ENCODE measurements around the gene ERBIN. TPM values are rescaled to one million over a fixed set of nuclear protein-coding genes. Genes with fewer than 3 reads are reported as not detected.

The ERBIN gene
- total and polyA plus RNA-seq, 10 of the 15 experiments (the other 5 are each of a cell fraction or from before 2014, with no cell fraction given) = 9.5 to 91.1 (median 49.4) TPM

DNA sequence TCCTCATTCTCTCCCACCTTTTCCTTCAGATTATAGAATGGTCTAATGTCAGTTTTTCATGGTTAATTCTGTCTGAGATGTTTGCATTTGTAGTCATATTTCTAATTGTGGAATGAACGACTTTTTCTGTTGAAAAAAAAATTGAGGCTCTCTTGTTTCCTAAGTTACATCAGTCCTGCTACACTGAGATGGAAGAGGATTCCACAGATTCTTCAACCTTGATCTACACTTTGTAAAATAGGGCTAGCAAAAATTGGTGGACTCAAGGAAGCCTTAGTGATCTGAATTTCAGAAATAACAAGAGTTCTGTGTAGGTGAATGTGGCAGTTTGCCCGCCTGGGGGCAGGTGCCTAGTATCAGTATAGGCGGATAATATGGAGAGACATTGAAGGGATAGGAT lies 51.9 kb downstream of the ERBIN start:
- no peak for FAIRE-seq
- DNase-seq (ENCODE audit: low read depth, low spot score) = no peak
- Histone ChIP-seq H3K4me2 (ENCODE audit: control insufficient read depth, insufficient read depth) (no peak overlapping the region), H4K20me1 (ENCODE audit: control insufficient read depth, insufficient read depth) (no peaks in the 10 kb centered on the region), H3K4me1 (ENCODE audit: control insufficient read depth, insufficient read depth, low read length) (no peaks in the 10 kb centered on the region), H2AFZ (ENCODE audit: control insufficient read depth, low read depth, low read length) (no peak overlapping the region), H3K4me3 (no peak overlapping the region), H3K27me3 (replicated peaks in 1 of 2; ENCODE audit: control insufficient read depth in 2 of 2, insufficient read depth in 2 of 2, low read length in 1 of 2) (no peaks in the 10 kb centered on the region), H3K79me2 (ENCODE audit: control insufficient read depth, insufficient read depth, low read length) (peaks cover 53% of the 10 kb centered on the region), H3K9ac (ENCODE audit: control insufficient read depth, insufficient read depth, low read length) (no peak overlapping the region), H3K36me3 (ENCODE audit: control insufficient read depth in 2 of 2, insufficient read depth in 2 of 2, low read length in 1 of 2) (peaks cover 0 to 4% of the 10 kb centered on the region in 2 experiments; a peak in 1 of 4 replicates), H3K9me3 (replicated peaks; ENCODE audit: control insufficient read depth, insufficient read depth, low read length) (no peaks in the 10 kb centered on the region; the same call in 2 of the 3 replicates), H3K27ac (ENCODE audit: control insufficient read depth, insufficient read depth) (no peak overlapping the region)
- SMC1A ChIA-PET (ENCODE audit: uncharacterized antibody, unreplicated experiment) = interaction anchor here (0.6 to 0.7 kb wide), 2 partner anchors 9 to 402 kb away, joined by 3 read pairs; no protein-coding TSS in a partner anchor
- no peak for ATAC-seq
- intact Hi-C loops (cut with micrococcal nuclease; ENCODE audit: unreplicated experiment) = no loop called here
- no TSS peak for BruUV-seq (replicated peaks)
- RAD21 ChIA-PET (ENCODE audit: unreplicated experiment) = interaction anchor here (0.6 kb wide), 1 partner anchor 409 kb away, joined by 3 read pairs; no protein-coding TSS in a partner anchor
- CTCF ChIA-PET = interaction anchor here (0.6 kb wide), 1 partner anchor 1750 kb away, joined by 4 read pairs; no protein-coding TSS in a partner anchor
- WGBS (ENCODE audit: insufficient coverage, insufficient replicate concordance, low lambda C conversion rate, missing lambda C conversion rate) = 81% methylated on average over 3 of the region's 3 CpGs
- POLR2A ChIA-PET = no interaction called here
- in situ Hi-C loops (cut with MboI) = no loop called here
- TF ChIP-seq, protein P1, sequence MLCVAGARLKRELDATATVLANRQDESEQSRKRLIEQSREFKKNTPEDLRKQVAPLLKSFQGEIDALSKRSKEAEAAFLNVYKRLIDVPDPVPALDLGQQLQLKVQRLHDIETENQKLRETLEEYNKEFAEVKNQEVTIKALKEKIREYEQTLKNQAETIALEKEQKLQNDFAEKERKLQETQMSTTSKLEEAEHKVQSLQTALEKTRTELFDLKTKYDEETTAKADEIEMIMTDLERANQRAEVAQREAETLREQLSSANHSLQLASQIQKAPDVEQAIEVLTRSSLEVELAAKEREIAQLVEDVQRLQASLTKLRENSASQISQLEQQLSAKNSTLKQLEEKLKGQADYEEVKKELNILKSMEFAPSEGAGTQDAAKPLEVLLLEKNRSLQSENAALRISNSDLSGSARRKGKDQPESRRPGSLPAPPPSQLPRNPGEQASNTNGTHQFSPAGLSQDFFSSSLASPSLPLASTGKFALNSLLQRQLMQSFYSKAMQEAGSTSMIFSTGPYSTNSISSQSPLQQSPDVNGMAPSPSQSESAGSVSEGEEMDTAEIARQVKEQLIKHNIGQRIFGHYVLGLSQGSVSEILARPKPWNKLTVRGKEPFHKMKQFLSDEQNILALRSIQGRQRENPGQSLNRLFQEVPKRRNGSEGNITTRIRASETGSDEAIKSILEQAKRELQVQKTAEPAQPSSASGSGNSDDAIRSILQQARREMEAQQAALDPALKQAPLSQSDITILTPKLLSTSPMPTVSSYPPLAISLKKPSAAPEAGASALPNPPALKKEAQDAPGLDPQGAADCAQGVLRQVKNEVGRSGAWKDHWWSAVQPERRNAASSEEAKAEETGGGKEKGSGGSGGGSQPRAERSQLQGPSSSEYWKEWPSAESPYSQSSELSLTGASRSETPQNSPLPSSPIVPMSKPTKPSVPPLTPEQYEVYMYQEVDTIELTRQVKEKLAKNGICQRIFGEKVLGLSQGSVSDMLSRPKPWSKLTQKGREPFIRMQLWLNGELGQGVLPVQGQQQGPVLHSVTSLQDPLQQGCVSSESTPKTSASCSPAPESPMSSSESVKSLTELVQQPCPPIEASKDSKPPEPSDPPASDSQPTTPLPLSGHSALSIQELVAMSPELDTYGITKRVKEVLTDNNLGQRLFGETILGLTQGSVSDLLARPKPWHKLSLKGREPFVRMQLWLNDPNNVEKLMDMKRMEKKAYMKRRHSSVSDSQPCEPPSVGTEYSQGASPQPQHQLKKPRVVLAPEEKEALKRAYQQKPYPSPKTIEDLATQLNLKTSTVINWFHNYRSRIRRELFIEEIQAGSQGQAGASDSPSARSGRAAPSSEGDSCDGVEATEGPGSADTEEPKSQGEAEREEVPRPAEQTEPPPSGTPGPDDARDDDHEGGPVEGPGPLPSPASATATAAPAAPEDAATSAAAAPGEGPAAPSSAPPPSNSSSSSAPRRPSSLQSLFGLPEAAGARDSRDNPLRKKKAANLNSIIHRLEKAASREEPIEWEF (IDR thresholded peaks at IDR 0.05; ENCODE audit: insufficient replicate concordance, low read depth, low read length) = no peak
- TF ChIP-seq ZNF622 (IDR thresholded peaks at IDR 0.05) (no peak), LARP7 (IDR thresholded peaks at IDR 0.05) (no peak), KLF5 (IDR thresholded peaks at IDR 0.05; ENCODE audit: partially characterized antibody) (no peak), ZNF24 (IDR thresholded peaks at IDR 0.05) (no peak), SMAD1 (IDR thresholded peaks at IDR 0.05; ENCODE audit: low read depth, partially characterized antibody) (no peak), RBBP5 (conservative IDR thresholded peaks at IDR 0.05) (no peak), RELA (IDR thresholded peaks at IDR 0.05; ENCODE audit: borderline replicate concordance, partially characterized antibody) (no peak), PAX5 (IDR thresholded peaks at IDR 0.05; ENCODE audit: borderline replicate concordance, low read depth, low read length) (no peak), MEF2B (IDR thresholded peaks at IDR 0.05; ENCODE audit: partially characterized antibody, poor library complexity, severe bottlenecking) (no peak), TARDBP (IDR thresholded peaks at IDR 0.05; ENCODE audit: borderline replicate concordance) (no peak)
- TF ChIP-seq, protein P2, sequence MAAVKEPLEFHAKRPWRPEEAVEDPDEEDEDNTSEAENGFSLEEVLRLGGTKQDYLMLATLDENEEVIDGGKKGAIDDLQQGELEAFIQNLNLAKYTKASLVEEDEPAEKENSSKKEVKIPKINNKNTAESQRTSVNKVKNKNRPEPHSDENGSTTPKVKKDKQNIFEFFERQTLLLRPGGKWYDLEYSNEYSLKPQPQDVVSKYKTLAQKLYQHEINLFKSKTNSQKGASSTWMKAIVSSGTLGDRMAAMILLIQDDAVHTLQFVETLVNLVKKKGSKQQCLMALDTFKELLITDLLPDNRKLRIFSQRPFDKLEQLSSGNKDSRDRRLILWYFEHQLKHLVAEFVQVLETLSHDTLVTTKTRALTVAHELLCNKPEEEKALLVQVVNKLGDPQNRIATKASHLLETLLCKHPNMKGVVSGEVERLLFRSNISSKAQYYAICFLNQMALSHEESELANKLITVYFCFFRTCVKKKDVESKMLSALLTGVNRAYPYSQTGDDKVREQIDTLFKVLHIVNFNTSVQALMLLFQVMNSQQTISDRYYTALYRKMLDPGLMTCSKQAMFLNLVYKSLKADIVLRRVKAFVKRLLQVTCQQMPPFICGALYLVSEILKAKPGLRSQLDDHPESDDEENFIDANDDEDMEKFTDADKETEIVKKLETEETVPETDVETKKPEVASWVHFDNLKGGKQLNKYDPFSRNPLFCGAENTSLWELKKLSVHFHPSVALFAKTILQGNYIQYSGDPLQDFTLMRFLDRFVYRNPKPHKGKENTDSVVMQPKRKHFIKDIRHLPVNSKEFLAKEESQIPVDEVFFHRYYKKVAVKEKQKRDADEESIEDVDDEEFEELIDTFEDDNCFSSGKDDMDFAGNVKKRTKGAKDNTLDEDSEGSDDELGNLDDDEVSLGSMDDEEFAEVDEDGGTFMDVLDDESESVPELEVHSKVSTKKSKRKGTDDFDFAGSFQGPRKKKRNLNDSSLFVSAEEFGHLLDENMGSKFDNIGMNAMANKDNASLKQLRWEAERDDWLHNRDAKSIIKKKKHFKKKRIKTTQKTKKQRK (IDR thresholded peaks at IDR 0.05; ENCODE audit: low read depth, low read length) = no peak
- TF ChIP-seq, protein P3, sequence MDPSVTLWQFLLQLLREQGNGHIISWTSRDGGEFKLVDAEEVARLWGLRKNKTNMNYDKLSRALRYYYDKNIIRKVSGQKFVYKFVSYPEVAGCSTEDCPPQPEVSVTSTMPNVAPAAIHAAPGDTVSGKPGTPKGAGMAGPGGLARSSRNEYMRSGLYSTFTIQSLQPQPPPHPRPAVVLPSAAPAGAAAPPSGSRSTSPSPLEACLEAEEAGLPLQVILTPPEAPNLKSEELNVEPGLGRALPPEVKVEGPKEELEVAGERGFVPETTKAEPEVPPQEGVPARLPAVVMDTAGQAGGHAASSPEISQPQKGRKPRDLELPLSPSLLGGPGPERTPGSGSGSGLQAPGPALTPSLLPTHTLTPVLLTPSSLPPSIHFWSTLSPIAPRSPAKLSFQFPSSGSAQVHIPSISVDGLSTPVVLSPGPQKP (IDR thresholded peaks at IDR 0.05; ENCODE audit: low read depth, low read length) = no peak
- TF ChIP-seq, protein P4, sequence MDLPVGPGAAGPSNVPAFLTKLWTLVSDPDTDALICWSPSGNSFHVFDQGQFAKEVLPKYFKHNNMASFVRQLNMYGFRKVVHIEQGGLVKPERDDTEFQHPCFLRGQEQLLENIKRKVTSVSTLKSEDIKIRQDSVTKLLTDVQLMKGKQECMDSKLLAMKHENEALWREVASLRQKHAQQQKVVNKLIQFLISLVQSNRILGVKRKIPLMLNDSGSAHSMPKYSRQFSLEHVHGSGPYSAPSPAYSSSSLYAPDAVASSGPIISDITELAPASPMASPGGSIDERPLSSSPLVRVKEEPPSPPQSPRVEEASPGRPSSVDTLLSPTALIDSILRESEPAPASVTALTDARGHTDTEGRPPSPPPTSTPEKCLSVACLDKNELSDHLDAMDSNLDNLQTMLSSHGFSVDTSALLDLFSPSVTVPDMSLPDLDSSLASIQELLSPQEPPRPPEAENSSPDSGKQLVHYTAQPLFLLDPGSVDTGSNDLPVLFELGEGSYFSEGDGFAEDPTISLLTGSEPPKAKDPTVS (IDR thresholded peaks at IDR 0.05; ENCODE audit: low read depth, low read length) = no peak

Measured in GM12878 (cell line).